ENCODE measurements around the gene PCYT2. TPM values are rescaled to one million over a fixed set of nuclear protein-coding genes. Genes with fewer than 3 reads are reported as not detected.

Gene PCYT2
- total RNA-seq, 1 experiment from 2014 or later = 55.4 TPM

DNA sequence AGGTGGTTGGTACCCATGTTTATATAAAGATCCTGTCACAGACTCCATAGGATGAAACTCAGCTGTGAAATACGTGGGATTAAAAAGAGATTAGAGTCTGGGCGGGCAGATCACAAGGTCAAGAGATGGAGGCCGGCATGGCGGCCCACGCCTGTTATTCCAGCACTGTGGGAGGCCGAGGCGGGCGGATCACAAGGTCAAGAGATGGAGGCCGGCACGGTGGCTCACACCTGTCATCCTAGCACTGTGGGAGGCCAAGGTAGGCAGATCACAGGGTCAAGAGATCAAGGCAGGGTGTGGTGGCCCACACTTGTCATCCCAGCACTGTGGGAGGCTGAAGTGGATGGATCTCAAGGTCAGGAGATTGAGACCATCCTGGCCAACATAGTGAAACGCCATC is 15.8 kb downstream of the PCYT2 start:
- ChIA-PET POLR2A (ENCODE audit: low non-redundant PET) (no interaction called here), CTCF (no interaction called here)
- BruUV-seq (replicated peaks) = no TSS peak
- intact Hi-C loops (cut with micrococcal nuclease; ENCODE audit: unreplicated experiment) = no loop called here
- Histone ChIP-seq H3K36me3 (ENCODE audit: insufficient read depth, low read length, poor library complexity, severe bottlenecking) (peaks cover 25% of the 10 kb centered on the region), H3K4me3 (ENCODE audit: low read depth, low read length, poor library complexity, severe bottlenecking) (no peak overlapping the region), H3K27ac (ENCODE audit: low read depth, low read length, poor library complexity, severe bottlenecking) (no peak overlapping the region), H3K9me3 (ENCODE audit: low read depth, low read length, poor library complexity, severe bottlenecking) (no peaks in the 10 kb centered on the region), H3K4me1 (ENCODE audit: insufficient read depth, low read length, poor library complexity, severe bottlenecking) (peaks cover 6% of the 10 kb centered on the region), H3K27me3 (replicated peaks; ENCODE audit: insufficient read depth, low read depth, low read length, poor library complexity) (no peaks in the 10 kb centered on the region)
- no peak for DNase-seq (ENCODE audit: low spot score)
- TF ChIP-seq EZH2 (IDR thresholded peaks at IDR 0.05; ENCODE audit: borderline replicate concordance, low read depth, low read length, poor library complexity, severe bottlenecking) = no peak
- TF ChIP-seq, protein P1, sequence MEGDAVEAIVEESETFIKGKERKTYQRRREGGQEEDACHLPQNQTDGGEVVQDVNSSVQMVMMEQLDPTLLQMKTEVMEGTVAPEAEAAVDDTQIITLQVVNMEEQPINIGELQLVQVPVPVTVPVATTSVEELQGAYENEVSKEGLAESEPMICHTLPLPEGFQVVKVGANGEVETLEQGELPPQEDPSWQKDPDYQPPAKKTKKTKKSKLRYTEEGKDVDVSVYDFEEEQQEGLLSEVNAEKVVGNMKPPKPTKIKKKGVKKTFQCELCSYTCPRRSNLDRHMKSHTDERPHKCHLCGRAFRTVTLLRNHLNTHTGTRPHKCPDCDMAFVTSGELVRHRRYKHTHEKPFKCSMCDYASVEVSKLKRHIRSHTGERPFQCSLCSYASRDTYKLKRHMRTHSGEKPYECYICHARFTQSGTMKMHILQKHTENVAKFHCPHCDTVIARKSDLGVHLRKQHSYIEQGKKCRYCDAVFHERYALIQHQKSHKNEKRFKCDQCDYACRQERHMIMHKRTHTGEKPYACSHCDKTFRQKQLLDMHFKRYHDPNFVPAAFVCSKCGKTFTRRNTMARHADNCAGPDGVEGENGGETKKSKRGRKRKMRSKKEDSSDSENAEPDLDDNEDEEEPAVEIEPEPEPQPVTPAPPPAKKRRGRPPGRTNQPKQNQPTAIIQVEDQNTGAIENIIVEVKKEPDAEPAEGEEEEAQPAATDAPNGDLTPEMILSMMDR (conservative IDR thresholded peaks at IDR 0.05; ENCODE audit: low read depth, low read length) = no peak

DNA sequence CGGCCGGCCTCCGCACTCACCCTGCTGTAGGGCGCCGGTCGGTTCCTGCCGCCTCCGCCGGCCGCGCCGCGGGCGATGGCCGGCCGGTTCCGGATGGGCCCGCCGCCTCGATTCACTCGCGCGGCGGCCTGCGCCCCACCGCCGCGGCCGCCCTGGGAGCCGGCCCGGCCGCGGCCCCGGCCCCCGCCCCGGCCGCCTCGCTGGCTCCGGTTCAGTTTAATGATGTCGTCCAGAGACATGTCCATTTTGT is 20.0 kb downstream of the PCYT2 start:
- BruUV-seq (replicated peaks) = no TSS peak
- Histone ChIP-seq H3K27ac (ENCODE audit: low read depth, low read length, poor library complexity, severe bottlenecking) (peak overlapping the region; percentile 98), H3K27me3 (replicated peaks; ENCODE audit: insufficient read depth, low read depth, low read length, poor library complexity) (no peaks in the 10 kb centered on the region), H3K36me3 (ENCODE audit: insufficient read depth, low read length, poor library complexity, severe bottlenecking) (peaks cover 57% of the 10 kb centered on the region), H3K9me3 (ENCODE audit: low read depth, low read length, poor library complexity, severe bottlenecking) (no peaks in the 10 kb centered on the region), H3K4me3 (ENCODE audit: low read depth, low read length, poor library complexity, severe bottlenecking) (peak overlapping the region; percentile 80), H3K4me1 (ENCODE audit: insufficient read depth, low read length, poor library complexity, severe bottlenecking) (peaks cover 11% of the 10 kb centered on the region)
- intact Hi-C loops (cut with micrococcal nuclease; ENCODE audit: unreplicated experiment) = no loop called here
- ChIA-PET POLR2A (ENCODE audit: low non-redundant PET) (no interaction called here), CTCF (no interaction called here)
- DNase-seq (ENCODE audit: low spot score) = no peak
- TF ChIP-seq, protein P1 (conservative IDR thresholded peaks at IDR 0.05; ENCODE audit: low read depth, low read length) = no peak
- no peak for TF ChIP-seq EZH2 (IDR thresholded peaks at IDR 0.05; ENCODE audit: borderline replicate concordance, low read depth, low read length, poor library complexity, severe bottlenecking)

DNA sequence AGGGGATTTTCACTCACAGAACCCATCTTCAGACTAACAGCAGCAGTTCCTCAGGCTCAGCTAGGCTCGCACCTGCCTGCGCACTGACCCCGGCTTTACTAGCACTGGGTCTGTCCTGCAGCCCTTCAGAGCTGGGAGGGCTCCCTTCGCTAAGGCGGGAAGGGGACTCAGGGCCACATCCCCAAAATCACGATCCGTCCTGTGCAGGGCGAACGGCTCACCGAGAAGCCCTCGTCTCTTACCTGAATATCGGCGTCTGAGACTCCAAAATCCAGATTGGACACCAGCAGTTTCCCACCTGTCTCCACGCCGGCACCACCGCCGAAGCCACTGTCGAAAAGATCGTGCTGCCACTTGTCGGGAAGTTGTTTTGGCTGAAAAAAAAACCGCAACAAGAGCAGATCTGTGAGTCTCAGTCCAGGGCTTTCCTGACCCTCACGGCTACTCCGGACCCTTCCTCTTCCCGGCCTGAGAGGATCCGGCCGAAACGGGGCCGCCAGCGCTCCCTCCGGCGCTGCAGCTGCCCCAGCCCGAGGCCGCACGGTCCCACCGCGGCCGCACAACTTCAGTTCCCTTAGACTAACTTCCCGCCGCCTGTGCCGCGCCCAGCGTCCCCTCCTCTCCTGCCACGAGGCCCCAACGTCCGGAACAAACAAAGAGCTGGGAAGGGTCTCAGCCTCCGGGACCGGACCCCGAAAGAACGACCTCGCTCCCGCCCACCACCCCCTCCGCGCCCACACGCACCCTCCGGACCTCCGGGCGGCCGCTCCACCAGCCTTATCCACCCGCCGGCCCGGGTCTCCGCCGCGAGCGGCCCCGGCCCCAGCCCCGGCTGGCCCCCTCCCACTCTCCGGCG is 20.5 kb downstream of the PCYT2 start:
- Histone ChIP-seq H3K4me3 (ENCODE audit: low read depth, low read length, poor library complexity, severe bottlenecking) (peak overlapping the region; percentile 80), H3K4me1 (ENCODE audit: insufficient read depth, low read length, poor library complexity, severe bottlenecking) (peaks cover 11% of the 10 kb centered on the region), H3K27me3 (replicated peaks; ENCODE audit: insufficient read depth, low read depth, low read length, poor library complexity) (no peaks in the 10 kb centered on the region), H3K36me3 (ENCODE audit: insufficient read depth, low read length, poor library complexity, severe bottlenecking) (peaks cover 57% of the 10 kb centered on the region), H3K27ac (ENCODE audit: low read depth, low read length, poor library complexity, severe bottlenecking) (peak overlapping the region; percentile 98), H3K9me3 (ENCODE audit: low read depth, low read length, poor library complexity, severe bottlenecking) (no peaks in the 10 kb centered on the region)
- no TSS peak for BruUV-seq (replicated peaks)
- POLR2A ChIA-PET (ENCODE audit: low non-redundant PET) = no interaction called here
- intact Hi-C loops (cut with micrococcal nuclease; ENCODE audit: unreplicated experiment) = no loop called here
- TF ChIP-seq, protein P1 (conservative IDR thresholded peaks at IDR 0.05; ENCODE audit: low read depth, low read length) = no peak
- TF ChIP-seq EZH2 (IDR thresholded peaks at IDR 0.05; ENCODE audit: borderline replicate concordance, low read depth, low read length, poor library complexity, severe bottlenecking) = no peak
- CTCF ChIA-PET = no interaction called here
- no peak for DNase-seq (ENCODE audit: low spot score)
